GM12873 (cell line): Measurements from ENCODE around the gene TMBIM1.

Experiments used
- CTCF ChIP-seq: IDR thresholded peaks from 2 replicates; pipeline ENCODE4 v1.5.1; 2012; ENCODE audit warnings: low read depth, mild to moderate bottlenecking, moderate library complexity, low read length, control low read depth; ENCODE audit not compliant: insufficient read depth; ENCODE audit errors: missing control alignments

Gene TMBIM1

DNA sequence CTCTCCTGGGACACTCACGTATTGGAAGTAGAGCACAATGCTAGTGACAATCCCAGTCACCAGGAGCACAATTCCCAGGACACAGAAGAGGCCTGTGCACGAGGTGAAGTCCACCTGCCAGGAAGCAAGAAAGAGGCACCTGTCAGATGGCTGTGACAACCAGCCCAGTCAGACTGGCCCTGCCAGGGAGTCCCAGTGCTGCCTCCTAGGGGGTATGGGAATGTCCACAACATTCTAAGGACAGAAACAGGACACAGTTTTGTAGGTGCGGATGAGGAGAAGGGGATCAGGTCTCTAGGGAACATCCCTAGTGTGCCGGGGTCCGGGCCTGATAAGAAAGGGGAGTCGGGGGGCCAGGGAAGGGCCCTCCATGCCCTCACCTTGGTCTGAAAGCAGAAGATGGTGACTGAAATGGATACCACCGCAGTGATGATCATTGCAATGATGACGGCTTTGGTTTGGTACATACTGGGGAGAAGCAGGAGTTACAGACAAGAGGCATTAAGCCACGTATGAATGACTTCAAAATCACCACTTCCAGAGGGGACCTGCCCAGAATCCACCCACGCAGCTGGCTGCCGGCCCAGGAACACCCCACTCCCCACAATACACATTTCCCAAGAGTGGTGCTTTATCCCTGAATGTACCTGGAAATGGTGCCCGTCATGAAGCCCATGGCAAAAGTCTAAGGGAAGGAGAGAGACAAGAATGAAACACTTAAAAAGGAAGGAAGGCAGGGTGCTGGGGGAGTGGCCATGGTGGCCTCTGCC lies 15.1 kb downstream of the TMBIM1 start:
- no peak for TF ChIP-seq CTCF

DNA sequence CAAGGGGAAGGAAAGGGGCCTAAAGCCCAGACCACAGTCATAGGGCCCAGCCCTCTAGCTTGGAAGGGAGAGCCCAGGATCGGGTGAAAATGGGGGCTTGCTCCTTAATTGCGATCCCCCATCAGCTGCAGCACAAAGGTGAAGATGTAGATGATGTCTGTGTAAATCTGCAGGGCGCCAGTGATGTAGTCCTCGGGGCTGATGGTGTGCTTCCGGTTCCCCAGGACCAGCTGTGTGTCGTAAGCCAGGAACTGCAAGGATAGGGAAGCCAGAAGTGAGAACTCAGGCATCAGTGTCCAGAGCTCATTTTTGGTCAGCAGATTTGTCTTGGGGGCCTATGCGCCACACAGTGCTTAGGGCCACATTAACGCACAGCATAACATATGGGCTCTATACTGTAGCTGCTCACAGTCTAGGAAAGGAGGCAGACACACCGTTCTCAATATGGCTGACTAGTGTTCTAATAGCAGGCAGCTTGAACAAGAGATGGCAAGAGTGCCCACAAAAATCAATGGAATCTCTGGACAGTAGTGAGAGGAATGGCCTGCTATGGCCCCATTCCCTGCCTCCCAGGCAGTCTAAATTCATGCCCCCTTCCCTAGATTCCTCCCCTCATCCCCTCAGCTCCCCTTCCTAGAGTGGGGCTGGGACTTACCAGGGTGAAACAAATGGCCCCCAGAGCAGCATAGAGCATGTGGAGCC lies 16.8 kb downstream of the TMBIM1 start:
- TF ChIP-seq CTCF = no peak

GRCh38 chr2:218274586-218274985 lies 17.7 kb downstream of the TMBIM1 start:
- TF ChIP-seq CTCF = no peak

- no peak for TF ChIP-seq CTCF
Observed at GRCh38 chr2:218273908-218274249, 18.4 kb downstream of the TMBIM1 start.

DNA sequence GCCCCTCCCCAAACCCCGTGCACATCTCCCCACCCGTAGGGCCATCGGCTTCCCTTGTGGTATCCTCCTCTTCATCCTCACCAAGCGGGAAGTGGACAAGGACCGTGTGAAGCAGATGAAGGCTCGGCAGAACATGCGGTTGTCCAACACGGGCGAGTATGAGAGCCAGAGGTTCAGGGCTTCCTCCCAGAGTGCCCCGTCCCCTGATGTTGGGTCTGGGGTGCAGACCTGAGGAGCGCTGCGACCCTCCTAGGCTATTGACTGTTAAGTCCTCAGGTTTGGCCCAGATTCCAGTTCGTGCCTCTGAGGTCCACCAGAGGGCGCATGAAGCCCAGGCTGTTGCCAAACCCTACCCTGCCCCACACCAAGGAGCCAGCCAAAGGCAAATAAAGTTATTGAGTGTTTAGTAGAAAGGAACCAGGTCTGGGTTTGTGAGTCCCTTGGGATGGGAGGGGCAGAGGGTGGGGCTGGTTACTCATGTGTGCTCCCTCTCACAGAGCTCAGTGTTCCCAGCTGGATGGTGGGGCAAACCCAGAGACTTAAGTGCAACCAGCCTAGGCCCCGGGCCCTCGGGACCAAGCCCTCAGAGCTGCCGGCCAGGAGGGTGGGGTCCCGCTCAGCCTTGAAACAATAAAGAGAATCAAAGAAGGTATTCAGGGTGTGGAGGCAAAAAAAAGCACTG lies 19.6 kb downstream of the TMBIM1 start:
- peak; percentile 95 for TF ChIP-seq CTCF

GRCh38 chr2:218271865-218272530 lies 20.3 kb downstream of the TMBIM1 start:
- no peak for TF ChIP-seq CTCF

DNA sequence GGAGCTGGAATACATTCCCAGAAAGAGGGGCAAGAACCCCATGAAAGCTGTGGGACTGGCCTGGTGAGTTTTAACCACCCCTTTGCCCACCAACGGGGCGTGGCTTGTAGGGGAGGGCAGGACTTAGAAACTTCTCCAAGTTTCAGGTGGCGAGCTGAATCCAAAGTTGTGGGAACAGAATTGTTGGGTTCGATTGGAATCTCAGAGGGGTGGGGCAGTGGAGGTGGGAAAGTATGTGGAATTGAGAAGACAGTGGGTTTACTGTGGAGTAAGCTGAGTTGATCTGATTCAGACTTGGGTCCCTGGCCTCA lies 20.9 kb downstream of the TMBIM1 start:
- no peak for TF ChIP-seq CTCF
